GM12878 (cell line): ENCODE results near the gene RMND1.
"Not testable (repeated sequence)": the region's sequence is repeated elsewhere in the genome, so short reads cannot be mapped to it uniquely, and the experiment has no call there.

Experiments
- ATF7 ChIP-seq: fragments of 450-650 bp; IDR thresholded peaks from 2 replicates; pipeline ENCODE4 v1.6.1; 2016; ENCODE audit warnings: low read depth, mild to moderate bottlenecking
- CEBPB ChIP-seq, 2 experiments: fragments of 150-350 bp in 1 of 2; IDR thresholded peaks; 2 replicates each; pipeline ENCODE4 v1.6.1; 2012 to 2014; ENCODE audit warnings: low read depth in 2 of 2, low read length in 2 of 2, borderline replicate concordance in 1 of 2, inconsistent platforms in 1 of 2
- CHD2 ChIP-seq: IDR thresholded peaks from 2 replicates; pipeline ENCODE4 v1.6.1; 2011; ENCODE audit warnings: low read depth, low read length, improper control_type of control experiment, borderline replicate concordance
- EZH2 ChIP-seq: IDR thresholded peaks from 2 replicates; pipeline ENCODE4 v1.6.1; 2012; ENCODE audit warnings: low read depth, mild to moderate bottlenecking, control low read depth, inconsistent platforms, low read length, borderline replicate concordance; ENCODE audit not compliant: control insufficient read depth
- KAT2A ChIP-seq: conservative IDR thresholded peaks from 2 replicates; pipeline ENCODE4 v1.6.1; 2011; ENCODE audit warnings: low read depth, low read length; ENCODE audit not compliant: control insufficient read depth
- POLR2A ChIP-seq: IDR thresholded peaks from 2 replicates; pipeline ENCODE4 v1.6.1; 2011; ENCODE audit warnings: low read depth, mild to moderate bottlenecking, low read length
- RELA ChIP-seq: fragments of 450-650 bp; IDR thresholded peaks from 2 replicates; pipeline ENCODE4 v1.8.0; 2014; ENCODE audit warnings: borderline replicate concordance; ENCODE audit not compliant: partially characterized antibody
- TARDBP ChIP-seq: IDR thresholded peaks from 2 replicates; pipeline ENCODE4 v1.6.1; 2016; ENCODE audit warnings: borderline replicate concordance
- TCF12 ChIP-seq: IDR thresholded peaks from 2 replicates; pipeline ENCODE4 v1.6.1; 2011; ENCODE audit warnings: low read depth, mild to moderate bottlenecking, low read length
- TF ChIP-seq, protein P1 (sequence below), 3 experiments: IDR thresholded peaks in 2 of 3; conservative IDR thresholded peaks in 1 of 3; 2 replicates each; pipeline ENCODE4 v1.5.1; 2011; ENCODE audit warnings: low read depth in 3 of 3, low read length in 3 of 3, mild to moderate bottlenecking in 3 of 3, control low read depth in 2 of 3, moderate library complexity in 2 of 3, inconsistent platforms in 1 of 3, mixed read lengths in 1 of 3; ENCODE audit not compliant: control insufficient read depth in 2 of 3, insufficient read depth in 1 of 3; ENCODE audit errors: extremely low read depth in 1 of 3
- TF ChIP-seq, protein P2 (sequence below): IDR thresholded peaks from 2 replicates; pipeline ENCODE4 v1.6.1; 2012; ENCODE audit warnings: low read depth, low read length, improper control_type of control experiment
- TF ChIP-seq, protein P3 (sequence below): fragments of 450-650 bp; IDR thresholded peaks from 2 replicates; pipeline ENCODE4 v1.6.1; 2017; ENCODE audit warnings: mild to moderate bottlenecking, moderate library complexity
- TF ChIP-seq, protein P4 (sequence below): fragments of 450-650 bp; conservative IDR thresholded peaks from 2 replicates; pipeline ENCODE4 v1.6.1; 2017; ENCODE audit warnings: mild to moderate bottlenecking, moderate library complexity

DNA sequence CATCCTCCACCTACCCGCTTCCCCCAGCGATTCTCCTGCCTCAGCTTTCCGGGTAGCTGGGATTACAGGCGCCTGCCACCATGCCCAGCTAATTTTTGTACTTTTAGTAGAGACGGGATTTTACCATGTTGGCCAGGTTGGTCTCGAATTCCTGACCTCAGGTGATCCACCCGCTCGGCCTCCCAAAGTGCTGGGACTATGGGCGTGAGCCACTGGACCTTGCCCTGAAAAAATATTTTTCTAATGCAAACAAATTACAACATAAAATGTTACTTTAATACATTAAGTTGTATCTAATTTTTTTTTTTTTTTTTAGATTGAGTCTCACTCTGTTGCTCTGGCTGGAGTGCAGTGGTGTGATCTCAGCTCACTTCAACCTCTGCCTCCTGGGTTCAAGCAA lies 69.3 kb downstream of the RMND1 start:
- TF ChIP-seq, protein P1, sequence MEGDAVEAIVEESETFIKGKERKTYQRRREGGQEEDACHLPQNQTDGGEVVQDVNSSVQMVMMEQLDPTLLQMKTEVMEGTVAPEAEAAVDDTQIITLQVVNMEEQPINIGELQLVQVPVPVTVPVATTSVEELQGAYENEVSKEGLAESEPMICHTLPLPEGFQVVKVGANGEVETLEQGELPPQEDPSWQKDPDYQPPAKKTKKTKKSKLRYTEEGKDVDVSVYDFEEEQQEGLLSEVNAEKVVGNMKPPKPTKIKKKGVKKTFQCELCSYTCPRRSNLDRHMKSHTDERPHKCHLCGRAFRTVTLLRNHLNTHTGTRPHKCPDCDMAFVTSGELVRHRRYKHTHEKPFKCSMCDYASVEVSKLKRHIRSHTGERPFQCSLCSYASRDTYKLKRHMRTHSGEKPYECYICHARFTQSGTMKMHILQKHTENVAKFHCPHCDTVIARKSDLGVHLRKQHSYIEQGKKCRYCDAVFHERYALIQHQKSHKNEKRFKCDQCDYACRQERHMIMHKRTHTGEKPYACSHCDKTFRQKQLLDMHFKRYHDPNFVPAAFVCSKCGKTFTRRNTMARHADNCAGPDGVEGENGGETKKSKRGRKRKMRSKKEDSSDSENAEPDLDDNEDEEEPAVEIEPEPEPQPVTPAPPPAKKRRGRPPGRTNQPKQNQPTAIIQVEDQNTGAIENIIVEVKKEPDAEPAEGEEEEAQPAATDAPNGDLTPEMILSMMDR (IDR thresholded peaks at IDR 0.05 in 2 of 3, conservative IDR thresholded peaks at IDR 0.05 in 1 of 3; ENCODE audit: control insufficient read depth in 2 of 3, extremely low read depth in 1 of 3, insufficient read depth in 1 of 3, low read depth in 3 of 3, low read length in 3 of 3) = not testable (repeated sequence)
- not testable (repeated sequence) for TF ChIP-seq TARDBP; KAT2A; TCF12; CEBPB (IDR thresholded peaks at IDR 0.05; ENCODE audit: borderline replicate concordance in 1 of 2, low read depth in 2 of 2, low read length in 2 of 2); RELA; EZH2; POLR2A; CHD2; ATF7
- TF ChIP-seq, protein P2, sequence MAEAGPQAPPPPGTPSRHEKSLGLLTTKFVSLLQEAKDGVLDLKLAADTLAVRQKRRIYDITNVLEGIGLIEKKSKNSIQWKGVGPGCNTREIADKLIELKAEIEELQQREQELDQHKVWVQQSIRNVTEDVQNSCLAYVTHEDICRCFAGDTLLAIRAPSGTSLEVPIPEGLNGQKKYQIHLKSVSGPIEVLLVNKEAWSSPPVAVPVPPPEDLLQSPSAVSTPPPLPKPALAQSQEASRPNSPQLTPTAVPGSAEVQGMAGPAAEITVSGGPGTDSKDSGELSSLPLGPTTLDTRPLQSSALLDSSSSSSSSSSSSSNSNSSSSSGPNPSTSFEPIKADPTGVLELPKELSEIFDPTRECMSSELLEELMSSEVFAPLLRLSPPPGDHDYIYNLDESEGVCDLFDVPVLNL = not testable (repeated sequence)
- TF ChIP-seq, protein P3, sequence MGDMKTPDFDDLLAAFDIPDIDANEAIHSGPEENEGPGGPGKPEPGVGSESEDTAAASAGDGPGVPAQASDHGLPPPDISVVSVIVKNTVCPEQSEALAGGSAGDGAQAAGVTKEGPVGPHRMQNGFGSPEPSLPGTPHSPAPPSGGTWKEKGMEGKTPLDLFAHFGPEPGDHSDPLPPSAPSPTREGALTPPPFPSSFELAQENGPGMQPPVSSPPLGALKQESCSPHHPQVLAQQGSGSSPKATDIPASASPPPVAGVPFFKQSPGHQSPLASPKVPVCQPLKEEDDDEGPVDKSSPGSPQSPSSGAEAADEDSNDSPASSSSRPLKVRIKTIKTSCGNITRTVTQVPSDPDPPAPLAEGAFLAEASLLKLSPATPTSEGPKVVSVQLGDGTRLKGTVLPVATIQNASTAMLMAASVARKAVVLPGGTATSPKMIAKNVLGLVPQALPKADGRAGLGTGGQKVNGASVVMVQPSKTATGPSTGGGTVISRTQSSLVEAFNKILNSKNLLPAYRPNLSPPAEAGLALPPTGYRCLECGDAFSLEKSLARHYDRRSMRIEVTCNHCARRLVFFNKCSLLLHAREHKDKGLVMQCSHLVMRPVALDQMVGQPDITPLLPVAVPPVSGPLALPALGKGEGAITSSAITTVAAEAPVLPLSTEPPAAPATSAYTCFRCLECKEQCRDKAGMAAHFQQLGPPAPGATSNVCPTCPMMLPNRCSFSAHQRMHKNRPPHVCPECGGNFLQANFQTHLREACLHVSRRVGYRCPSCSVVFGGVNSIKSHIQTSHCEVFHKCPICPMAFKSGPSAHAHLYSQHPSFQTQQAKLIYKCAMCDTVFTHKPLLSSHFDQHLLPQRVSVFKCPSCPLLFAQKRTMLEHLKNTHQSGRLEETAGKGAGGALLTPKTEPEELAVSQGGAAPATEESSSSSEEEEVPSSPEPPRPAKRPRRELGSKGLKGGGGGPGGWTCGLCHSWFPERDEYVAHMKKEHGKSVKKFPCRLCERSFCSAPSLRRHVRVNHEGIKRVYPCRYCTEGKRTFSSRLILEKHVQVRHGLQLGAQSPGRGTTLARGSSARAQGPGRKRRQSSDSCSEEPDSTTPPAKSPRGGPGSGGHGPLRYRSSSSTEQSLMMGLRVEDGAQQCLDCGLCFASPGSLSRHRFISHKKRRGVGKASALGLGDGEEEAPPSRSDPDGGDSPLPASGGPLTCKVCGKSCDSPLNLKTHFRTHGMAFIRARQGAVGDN = not testable (repeated sequence)
- TF ChIP-seq, protein P4, sequence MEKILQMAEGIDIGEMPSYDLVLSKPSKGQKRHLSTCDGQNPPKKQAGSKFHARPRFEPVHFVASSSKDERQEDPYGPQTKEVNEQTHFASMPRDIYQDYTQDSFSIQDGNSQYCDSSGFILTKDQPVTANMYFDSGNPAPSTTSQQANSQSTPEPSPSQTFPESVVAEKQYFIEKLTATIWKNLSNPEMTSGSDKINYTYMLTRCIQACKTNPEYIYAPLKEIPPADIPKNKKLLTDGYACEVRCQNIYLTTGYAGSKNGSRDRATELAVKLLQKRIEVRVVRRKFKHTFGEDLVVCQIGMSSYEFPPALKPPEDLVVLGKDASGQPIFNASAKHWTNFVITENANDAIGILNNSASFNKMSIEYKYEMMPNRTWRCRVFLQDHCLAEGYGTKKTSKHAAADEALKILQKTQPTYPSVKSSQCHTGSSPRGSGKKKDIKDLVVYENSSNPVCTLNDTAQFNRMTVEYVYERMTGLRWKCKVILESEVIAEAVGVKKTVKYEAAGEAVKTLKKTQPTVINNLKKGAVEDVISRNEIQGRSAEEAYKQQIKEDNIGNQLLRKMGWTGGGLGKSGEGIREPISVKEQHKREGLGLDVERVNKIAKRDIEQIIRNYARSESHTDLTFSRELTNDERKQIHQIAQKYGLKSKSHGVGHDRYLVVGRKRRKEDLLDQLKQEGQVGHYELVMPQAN = not testable (repeated sequence)
